Endothelial cell of umbilical vein (primary cell): ENCODE measurements around the gene THSD1.
"Not testable (repeated sequence)": the region's sequence is repeated elsewhere in the genome, so short reads cannot be mapped to it uniquely, and the experiment has no call there.

Experiments used
- CTCF ChIP-seq, 2 donors: IDR thresholded peaks; 1 replicate in 1 of 2; 2 replicates in 1 of 2; pipeline ENCODE4 v1.5.1; 2011; ENCODE audit warnings: low read length in 2 of 2, mild to moderate bottlenecking in 2 of 2, moderate library complexity in 2 of 2, control low read depth in 1 of 2, inconsistent platforms in 1 of 2, low read depth in 1 of 2; ENCODE audit not compliant: insufficient read depth in 1 of 2; ENCODE audit errors: extremely low read depth in 1 of 2
- GATA2 ChIP-seq: IDR thresholded peaks from 2 replicates; pipeline ENCODE4 v1.7.0; 2011; ENCODE audit warnings: low read depth, mild to moderate bottlenecking, moderate library complexity, mixed read lengths, low read length; ENCODE audit not compliant: insufficient read length, insufficient read depth
- POLR2A ChIP-seq: IDR thresholded peaks from 2 replicates; pipeline ENCODE4 v1.6.1; 2012; ENCODE audit warnings: low read depth, mild to moderate bottlenecking, control low read depth, low read length

GRCh38 chr13:52331844-52332243, 74.1 kb downstream of the THSD1 start:
- not testable (repeated sequence) for TF ChIP-seq CTCF (IDR thresholded peaks at IDR 0.05; ENCODE audit: extremely low read depth in 1 of 2, insufficient read depth in 1 of 2, low read depth in 1 of 2, low read length in 2 of 2); POLR2A; GATA2
